Stimulated activated CD8-positive, alpha-beta memory T cell treated with anti-CD3 and anti-CD28 coated beads, Interleukin-15, amount 100 ng/mL, for 4 hours (primary cell): ENCODE measurements around the gene PHTF1.
"Not testable (repeated sequence)": the region's sequence is repeated elsewhere in the genome, so short reads cannot be mapped to it uniquely, and the experiment has no call there.

Source experiments
- DNase-seq, 2 donors: peaks; one replicate each; pipeline ENCODE4 v3.0.0-alpha.2; 2020; ENCODE audit warnings: low read depth in 2 of 2

The PHTF1 gene

DNA sequence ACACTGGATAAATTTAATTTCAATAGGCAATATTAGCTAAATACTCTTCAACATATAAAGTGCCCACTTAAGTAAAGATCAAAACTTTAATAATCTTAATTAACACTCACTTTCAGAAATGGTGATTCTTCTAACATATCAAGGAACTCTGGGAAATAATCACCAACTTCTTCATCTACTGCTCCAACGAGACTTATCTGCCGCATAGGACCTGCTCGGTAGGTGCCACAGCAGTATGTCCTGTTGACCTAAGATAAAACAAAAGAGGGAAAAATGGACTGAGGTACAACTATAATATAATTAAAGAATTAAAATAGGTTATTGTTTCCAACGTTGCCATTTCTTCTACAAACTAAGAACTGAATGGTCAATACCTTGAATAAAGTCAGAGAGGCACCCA lies 18.3 kb upstream of the PHTF1 start:
- DNase-seq = no peak

DNA sequence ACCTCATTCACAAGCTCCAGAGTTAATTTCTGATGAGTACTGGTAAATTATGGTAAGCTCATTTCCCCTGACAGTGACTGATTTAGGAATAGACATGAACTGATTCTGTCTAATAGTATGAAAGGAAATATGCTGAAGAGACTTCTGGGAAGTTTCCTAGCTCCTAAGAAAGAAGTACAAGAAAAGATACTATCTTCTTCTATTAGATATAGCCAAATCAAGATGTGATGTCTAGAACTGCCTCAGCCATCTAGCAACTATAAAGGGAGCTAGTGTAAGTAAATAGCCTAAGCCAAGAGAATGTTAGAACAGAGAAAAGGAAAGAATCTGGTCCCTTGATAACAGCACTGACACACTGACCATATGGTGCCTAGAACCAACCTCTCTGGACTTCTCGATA lies 10.7 kb upstream of the PHTF1 start:
- DNase-seq = no peak

DNA sequence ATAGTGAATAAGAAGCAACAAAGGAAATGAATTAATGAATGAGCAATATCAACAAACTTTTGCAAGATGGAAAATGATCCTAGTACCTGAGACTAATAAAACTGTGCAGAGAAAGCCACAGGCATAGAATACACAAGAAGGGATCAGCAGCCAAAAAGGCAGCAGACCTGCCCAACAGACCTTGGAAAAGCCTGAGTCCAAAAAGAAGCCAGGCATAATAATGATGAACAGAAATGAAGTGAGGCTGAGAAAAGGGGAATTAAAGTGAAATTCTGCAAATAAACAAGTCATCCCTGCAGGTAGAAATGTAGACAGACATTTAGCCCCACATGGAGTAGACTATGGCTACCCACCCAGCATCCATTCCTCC lies 10.3 kb upstream of the PHTF1 start:
- DNase-seq = no peak

DNA sequence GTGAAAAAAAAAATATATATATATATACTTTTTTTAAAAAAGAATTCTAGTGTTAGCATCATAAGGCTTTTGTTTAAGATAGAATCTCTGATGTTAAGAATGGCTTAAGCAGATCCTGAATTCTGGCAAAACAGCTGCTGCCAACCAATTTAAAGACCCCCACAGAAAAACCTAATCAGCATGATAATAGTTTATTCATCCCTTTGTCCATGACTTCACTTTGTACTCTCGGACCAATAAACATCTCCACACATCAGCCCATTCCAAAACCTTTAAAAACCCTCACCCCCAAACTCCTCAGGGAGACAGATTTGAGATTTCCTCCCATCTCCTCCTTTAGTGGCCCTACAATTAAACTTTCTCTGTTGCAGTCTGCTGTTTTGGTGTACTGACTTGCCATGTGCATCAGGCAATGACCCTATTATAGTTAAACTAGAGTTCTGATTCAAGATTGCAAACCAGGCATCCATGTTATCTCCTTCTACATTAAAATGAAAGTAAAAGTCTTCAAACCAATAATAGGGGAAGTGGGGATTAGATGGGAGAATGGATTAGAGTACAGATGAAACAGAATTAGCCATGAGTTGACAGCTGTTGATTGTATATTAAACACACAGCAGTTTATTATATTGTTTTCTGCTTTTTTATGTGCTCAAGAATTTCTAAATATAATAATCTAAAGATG lies 9.8 kb upstream of the PHTF1 start:
- no peak for DNase-seq

DNA sequence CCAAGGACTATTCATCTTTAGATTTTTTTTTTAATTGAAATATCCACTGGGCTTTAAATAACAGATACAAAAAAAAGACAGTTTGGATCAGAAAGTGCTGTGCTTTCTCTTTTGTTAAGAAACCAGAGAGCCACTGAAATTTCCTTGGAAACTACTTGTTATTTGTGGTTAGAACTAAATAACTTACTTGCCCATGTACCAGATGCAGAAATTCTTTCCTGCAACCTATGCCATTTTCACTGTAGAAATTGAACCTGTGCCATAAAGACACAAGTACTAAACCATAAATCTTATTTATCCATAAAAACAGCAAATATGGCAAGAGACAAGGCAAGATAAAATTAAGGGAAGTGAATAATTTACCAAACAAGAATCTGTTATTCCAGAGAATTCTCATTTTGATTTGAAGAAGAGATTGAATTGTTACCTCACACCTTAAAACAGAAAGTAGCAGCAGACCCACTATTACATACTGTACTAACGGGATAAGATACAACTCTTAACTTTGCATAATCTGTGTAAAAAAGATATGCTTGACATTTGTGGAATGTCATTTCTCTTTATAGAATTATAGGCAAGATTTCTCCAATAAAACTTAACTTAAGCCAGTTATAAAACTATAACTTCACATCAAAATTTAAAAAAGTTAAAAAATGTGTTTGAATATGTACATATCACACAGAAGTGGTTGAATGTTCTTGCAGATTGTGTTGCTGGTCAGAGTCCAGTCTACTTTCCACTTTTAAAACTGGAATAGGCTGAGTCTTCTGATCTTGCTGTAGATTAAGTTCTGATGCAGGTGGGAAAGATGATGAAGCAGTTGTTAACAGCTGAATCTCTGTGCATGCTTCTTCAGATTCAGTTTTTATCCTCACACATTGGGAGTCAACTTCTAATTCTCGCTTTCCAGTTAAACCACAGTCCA lies 6.3 kb upstream of the PHTF1 start:
- DNase-seq = no peak

DNA sequence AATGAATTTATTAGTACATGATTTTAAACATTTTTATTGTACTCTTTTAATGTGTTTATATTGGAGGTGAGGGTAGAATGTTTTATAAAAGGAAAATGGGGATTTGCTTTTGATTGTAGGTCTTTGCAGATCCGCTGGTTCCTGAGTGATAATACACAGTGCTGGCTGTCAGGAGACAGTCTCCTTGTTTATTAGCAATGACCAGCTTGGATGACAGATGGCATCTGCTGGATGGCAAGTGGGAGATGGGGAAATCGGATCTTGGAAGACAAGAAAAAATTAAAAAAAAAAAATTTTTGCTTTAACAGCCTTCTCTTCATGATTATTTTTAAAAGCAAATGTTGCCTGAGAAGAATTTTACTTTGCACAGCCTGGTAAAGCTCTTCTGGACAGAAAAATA lies 4.4 kb upstream of the PHTF1 start:
- DNase-seq = no peak

DNA sequence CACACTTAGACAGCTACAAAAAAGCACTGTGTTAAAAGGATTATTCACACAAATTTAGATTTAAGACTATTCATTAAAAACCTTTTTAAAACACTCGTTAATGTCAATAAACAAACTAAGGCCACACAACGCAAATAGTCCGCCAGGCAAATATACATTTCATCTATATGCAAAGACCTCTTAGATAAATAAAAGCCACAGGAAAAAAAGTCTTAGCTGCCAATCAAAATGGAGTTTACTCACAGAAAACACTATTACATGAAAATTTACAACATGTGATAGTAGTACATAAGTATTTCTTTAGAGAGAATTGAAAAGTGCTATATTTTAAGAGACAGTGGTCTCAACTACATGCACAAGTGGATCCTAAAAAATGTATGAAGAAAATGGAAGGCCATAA lies 2.7 kb upstream of the PHTF1 start:
- no peak for DNase-seq

DNA sequence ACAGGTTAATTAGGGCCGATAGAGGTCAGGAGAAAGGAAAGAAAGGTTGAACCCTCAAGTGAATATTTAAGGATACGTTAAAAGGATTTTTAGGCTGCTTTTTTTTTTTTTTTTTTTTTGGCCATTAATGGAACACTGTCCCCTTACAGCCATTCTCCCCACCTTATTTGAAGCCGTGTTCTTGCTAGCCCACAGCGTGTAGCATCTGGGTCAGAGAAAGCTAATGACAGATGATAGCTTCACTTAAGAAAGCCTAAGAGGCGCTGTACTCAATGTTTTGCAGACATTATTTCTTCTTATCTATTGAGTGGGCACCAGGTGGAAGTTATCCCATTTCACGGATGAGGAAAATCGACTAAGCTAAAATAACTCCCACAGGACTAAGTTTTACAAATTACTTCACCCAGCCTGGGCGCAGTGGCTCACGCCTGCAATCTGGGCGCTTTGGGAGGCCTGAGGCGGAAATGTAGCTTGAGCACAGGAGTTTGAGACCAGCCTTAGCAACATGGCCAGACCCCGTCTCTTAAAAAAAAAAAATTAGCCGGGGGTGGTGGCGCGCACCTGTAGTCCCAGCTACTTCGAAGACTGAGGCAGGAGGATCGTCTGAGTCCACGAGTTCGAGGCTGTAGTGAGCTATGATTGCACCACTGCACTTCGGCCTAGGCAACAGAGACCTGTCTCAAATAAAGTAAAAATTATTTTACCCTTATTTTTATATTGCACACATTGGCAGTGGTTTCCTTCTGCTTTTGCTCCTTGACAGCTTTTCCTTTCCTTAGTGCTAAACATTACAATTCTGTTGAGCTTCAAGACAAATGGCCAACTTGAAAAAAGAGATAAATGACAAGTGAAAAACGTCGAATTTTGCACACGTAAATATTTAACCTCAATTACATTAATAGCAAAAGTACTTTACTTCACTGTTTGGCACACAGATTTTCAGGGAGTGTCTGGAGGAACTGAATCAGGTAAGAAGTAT lies 1.1 kb upstream of the PHTF1 start:
- no peak for DNase-seq

DNA sequence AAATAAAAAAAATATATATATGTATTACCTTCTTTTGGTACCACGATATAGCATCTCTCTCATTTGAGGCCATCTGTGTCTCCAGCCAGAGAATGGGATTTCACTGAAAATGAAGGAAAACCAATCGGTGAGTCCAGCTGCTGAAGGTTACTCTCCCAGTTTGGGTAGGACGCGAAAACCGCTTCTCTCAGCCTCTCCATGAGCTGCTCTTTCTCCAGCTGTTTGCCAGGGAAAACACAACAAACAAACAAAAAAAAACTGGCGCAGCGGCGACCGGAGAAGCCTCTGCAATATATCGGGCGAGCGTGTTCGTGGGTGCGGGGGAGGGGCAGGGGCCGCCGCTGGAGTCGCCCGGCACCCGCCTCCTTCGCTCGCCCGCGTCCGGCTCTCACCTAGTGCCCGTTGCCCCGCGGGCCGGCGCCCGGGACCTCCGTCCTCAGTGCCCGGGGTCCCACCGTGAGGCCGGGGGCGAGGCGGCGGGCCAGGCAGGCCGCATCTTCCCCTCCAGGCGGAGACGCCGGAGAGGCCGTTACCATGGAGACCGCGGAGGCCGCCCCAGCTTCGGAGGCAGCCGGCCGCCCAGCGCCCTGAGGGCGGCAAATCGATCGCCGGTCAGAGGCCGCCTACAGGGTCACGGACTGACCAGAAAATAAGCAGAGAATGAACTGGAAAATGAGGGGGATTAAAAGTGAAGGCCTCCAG lies 504 bp downstream of the PHTF1 start:
- DNase-seq = peak; percentile 26 to 36

DNA sequence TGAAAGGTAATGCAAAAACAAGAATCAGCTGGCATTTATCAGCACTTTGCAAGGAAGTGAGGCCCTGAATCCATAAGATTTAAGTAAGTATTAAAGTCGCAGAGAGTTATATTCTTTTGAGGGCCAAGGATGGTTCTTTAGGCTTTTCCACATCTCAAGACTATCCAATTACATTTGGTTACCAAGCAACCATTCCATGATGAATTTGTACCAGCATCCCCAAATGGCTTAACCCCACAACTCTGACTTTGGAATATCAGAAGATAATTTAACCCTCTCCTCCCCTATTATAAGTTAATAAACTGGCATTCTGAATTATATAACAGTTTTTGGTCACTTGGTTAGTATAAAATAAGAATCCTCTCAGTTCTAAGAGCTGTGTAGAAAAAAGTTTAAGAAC lies 2.8 kb downstream of the PHTF1 start:
- DNase-seq = no peak

DNA sequence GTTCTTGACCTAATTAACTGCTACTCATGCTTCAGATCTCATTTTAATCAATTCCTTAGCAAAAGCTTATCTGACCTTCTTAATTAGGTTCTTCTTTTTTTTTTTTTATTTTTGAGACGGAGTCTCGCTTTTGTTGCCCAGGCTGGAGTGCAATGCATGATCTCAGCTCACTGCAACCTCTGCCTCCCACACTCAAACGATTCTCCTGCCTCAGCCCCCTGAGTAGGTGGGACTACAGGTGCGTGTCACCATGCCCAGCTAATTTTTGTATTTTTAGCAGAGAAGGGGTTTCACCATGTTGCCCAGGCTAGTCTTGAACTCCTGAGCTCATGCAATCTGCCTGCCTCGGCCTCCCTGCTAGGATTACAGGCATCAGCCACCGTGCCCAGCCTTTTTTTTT lies 6.0 kb downstream of the PHTF1 start:
- not testable (repeated sequence) for DNase-seq

DNA sequence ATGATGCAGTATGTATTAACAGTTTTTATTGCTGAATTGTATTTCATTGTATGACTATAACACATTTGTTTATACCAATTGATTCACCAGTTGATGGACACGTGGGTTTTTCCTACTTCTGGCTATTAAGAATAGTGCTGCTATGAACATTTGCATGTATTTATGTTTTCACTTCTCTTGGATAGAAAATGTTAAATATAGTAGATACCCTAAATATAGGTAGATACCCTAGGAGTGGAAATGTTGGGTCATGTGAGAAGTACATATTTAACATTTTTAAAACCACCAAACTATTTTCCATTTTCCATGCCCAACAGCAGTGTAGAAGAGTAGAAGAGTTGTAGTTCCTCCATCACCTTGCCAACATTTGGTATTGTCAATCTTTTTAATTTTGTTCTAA lies 7.8 kb downstream of the PHTF1 start:
- no peak for DNase-seq

DNA sequence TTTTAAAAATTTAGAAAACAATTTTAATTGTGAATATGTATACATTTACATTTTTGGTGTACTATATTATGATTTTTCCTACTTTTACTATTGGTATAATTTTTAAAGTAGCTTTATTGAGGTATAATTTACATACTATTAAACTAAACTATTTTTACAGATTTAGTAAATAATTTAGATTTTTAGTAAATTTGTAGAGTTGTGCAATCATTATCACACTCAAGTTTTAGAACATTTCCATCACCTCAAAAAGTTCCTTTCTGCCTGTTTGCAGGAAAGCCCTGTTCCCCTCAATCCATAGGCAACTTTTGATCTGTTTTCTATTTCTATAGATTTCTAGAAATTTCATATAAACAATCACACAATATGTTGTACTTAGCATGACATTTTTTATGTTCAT lies 8.2 kb downstream of the PHTF1 start:
- DNase-seq = no peak

DNA sequence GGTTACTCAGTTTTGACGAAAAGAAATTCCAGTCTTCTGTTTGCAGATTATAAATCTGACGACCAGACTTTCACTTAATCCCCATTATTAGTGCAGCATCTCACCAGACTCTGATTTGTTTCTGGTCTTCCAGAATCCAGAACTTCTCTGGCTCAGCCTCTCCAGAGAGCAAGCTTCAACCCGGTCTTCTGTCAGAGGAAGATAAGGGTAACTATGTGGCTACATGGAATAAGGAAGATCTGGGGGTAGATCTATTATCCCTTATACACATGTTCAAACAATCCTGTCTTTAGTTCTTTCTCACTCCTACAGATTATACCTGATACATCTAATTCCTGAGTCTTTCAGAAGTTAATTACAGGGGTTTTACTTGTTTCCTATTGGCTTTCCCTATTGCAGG lies 9.9 kb downstream of the PHTF1 start:
- no peak for DNase-seq

DNA sequence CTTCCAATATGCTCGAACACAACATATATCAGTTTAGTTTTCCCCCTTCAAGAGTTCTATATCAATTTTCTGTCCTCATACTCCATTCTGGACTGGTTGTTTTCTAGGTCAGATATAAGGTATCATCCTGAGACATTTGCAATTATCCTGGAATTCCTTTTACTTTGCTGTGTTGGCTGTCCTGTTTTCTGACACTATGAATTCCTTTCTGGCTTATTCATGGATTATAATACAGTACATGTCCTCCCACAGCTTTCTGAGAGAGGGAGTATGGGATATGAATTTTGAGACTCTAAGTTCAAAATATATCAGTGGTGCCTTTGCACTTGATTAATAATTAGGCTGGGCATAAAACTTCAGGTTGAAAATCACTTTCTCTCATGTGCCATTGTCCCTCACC lies 11.9 kb downstream of the PHTF1 start:
- no peak for DNase-seq

DNA sequence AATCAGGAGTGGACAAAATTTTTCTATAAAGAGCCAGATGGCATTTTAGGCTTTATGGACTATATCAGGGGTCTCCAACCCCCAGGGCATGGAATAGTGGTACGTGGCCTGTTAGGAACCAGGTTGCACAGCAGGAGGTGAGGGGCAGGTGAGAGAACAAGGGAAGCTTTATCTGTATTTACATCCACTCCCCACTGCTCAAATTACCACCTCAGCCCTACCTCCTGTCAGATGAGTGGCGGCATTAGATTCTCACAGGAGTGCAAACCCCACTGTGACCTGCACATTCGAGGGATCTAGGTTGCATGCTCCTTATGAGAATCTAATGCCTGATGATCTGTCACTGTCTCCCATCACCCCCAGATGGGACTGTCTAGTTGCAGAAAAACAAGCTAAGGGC lies 13.9 kb downstream of the PHTF1 start:
- DNase-seq = no peak

DNA sequence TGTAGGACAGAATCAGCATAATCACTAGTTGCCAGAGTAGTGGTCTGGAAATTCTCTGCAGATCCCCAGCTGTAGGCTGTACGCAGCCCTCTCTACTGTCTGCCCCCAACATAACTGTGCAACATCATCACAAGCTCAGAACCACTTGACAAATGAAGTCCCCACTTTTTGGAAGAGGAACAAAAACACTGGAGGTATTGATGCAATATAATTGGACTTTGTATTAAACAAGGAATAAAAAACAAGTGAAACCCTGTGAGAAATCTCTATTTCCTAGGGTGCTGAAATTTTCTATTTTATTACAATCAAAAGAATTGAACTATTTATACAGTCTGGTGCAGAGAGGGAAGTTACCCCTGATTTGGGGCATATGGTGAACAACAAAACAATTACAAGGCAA lies 15.2 kb downstream of the PHTF1 start:
- DNase-seq = no peak

DNA sequence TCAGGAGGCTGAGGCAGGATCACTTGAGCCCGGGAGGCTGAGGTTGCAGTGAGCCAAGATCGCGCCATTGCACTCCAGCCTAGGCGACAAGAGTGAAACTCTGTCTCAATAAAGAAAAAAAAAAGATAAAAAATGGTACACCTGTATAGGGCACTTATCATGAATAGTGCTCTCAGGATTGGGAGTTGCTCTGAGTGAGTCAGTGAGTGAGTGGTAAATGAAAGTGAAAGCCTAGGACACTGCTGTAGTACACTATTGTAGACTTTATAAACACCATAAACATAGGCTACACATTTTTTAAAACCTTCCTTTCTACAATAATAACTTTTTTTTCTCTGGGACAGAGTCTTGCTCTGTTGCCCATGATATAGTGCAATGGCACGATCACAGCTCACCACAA lies 16.8 kb downstream of the PHTF1 start:
- no peak for DNase-seq

DNA sequence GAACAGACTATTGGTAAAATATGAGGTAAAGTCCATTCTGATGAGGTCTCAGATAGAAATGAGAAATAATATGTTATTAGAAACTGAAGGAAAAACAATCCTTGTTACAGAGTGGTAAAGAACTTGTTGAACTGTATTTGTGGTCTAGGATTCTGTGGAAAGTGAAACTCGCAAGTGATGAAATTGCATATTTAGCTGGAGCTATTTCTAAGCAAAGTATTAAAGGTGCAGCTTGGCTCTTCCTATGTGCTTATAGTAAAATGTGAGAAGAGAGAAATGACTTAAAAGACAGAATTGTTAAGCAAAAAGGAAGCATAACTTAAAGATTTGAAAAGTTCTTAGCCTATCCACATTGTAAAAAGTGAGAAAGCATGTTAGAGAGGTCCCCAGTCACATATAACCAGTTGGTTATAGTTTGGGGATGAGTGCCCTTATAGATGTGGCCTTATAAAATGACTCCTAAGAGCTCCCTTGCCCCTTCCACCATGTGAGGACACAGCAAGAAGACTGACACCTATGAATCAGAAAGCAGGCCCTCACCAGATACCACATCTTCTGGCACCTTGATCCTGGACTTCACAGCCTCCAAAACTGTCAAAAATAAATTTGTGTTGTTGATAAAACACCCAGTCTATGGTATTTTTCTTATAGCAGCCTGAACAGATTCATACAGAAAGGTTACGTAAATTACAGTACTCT lies 24.8 kb downstream of the PHTF1 start:
- DNase-seq = no peak

DNA sequence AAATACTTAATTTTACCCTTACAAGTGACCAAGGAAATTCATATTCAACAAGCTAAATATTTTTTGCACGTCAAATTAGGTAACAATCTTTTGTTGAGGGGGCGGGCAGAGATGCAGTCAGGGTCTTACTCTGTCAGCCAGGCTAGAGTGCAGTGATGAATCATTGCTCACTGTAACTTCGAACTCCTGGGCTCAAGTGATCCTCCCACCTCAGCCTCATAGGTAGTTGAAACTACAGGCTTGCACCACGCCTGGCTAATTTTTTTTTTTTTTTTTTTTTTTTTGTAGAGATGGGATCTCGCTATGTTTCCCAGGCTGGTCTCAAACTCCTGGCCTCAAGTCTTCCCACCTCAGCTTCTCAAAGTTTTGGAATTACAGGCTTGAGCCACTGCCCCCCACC lies 26.5 kb downstream of the PHTF1 start:
- no peak for DNase-seq

DNA sequence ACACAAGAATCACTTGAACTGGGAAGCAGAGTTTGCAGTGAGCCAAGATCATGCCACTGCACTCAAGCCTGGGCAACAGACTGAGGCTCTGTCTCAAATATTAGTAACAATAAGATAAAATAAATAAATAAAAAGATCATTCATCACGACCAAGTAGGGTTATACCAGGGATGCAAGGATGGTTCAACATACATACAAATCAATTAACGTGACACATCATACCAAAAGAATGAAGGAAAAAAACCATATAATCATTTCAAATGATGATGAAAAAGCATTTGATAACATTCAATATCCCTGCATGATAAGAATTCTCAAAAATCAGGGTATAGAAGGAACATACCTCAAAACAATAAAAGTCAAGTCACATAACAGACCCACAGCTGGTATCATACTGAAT lies 38.3 kb downstream of the PHTF1 start:
- no peak for DNase-seq
